Stimulated activated CD4-positive, alpha-beta T cell treated with anti-CD3 and anti-CD28 coated beads, Interleukin-4, amount 100 ng/mL, for 48 hours (primary cell): ENCODE results near the gene TECTA.
"Not testable (repeated sequence)": the region's sequence is repeated elsewhere in the genome, so short reads cannot be mapped to it uniquely, and the experiment has no call there.

Experiments used
- DNase-seq, 2 donors: peaks; one replicate each; pipeline ENCODE4 v3.0.0-alpha.2; 2020; ENCODE audit warnings: low read depth in 2 of 2

Gene TECTA

GRCh38 chr11:121095561-121095960 lies 5.5 kb upstream of the TECTA start:
- no peak for DNase-seq

- DNase-seq = no peak
Observed at GRCh38 chr11:121099364-121099763, 1.7 kb upstream of the TECTA start.

- no peak for DNase-seq
Observed at GRCh38 chr11:121099885-121100284, 1.2 kb upstream of the TECTA start.

GRCh38 chr11:121104312-121104762 lies 3.3 kb downstream of the TECTA start:
- DNase-seq = no peak

GRCh38 chr11:121105063-121105480 lies 4.0 kb downstream of the TECTA start:
- no peak for DNase-seq

GRCh38 chr11:121105481-121106195 lies 4.6 kb downstream of the TECTA start:
- no peak for DNase-seq

- no peak for DNase-seq
Observed at GRCh38 chr11:121106812-121107211, 5.8 kb downstream of the TECTA start.

GRCh38 chr11:121108413-121108812 lies 7.4 kb downstream of the TECTA start:
- no peak for DNase-seq

- DNase-seq = no peak
Observed at GRCh38 chr11:121109471-121109870, 8.4 kb downstream of the TECTA start.

- DNase-seq = no peak
Observed at GRCh38 chr11:121109916-121110586, 9.0 kb downstream of the TECTA start.

GRCh38 chr11:121110871-121111724 lies 10.1 kb downstream of the TECTA start:
- no peak for DNase-seq

- DNase-seq = peak; percentile 16 to 19
Observed at GRCh38 chr11:121112498-121113455, 11.7 kb downstream of the TECTA start.

GRCh38 chr11:121113611-121114010 lies 12.6 kb downstream of the TECTA start:
- DNase-seq = no peak

GRCh38 chr11:121115024-121115423 lies 14.0 kb downstream of the TECTA start:
- not testable (repeated sequence) for DNase-seq

GRCh38 chr11:121117788-121118187 lies 16.7 kb downstream of the TECTA start:
- DNase-seq = no peak

GRCh38 chr11:121119440-121119839 lies 18.4 kb downstream of the TECTA start:
- DNase-seq = no peak

- DNase-seq = no peak
Observed at GRCh38 chr11:121122328-121122727, 21.3 kb downstream of the TECTA start.

- DNase-seq = no peak
Observed at GRCh38 chr11:121123496-121124069, 22.5 kb downstream of the TECTA start.

- no peak for DNase-seq
Observed at GRCh38 chr11:121127809-121128208, 26.8 kb downstream of the TECTA start.

GRCh38 chr11:121129362-121130340 lies 28.6 kb downstream of the TECTA start:
- DNase-seq = no peak
